SK-N-MC (cell line): Measurements from ENCODE around the gene GOSR1.
"Not testable (repeated sequence)": the region's sequence is repeated elsewhere in the genome, so short reads cannot be mapped to it uniquely, and the experiment has no call there.

ENCODE experiments used
- DNase-seq: peaks from one replicate; pipeline ENCODE4 v3.0.0-alpha.2; 2011; ENCODE audit warnings: low read depth, low spot score
- H3K27ac ChIP-seq: fragments of 200-600 bp; sonication (generic); 2 replicates; pipeline ENCODE4 v1.5.1; 2016; ENCODE audit warnings: mixed run types
- H3K36me3 ChIP-seq: fragments of 200-600 bp; sonication (generic); 2 replicates; pipeline ENCODE4 v1.6.1; 2017; ENCODE audit warnings: antibody characterized with exemption, low read length, mixed read lengths; ENCODE audit not compliant: insufficient read depth
- H3K4me3 ChIP-seq: fragments of 200-600 bp; sonication (generic); 2 replicates; pipeline ENCODE4 v1.5.1; 2016
- H3K9ac ChIP-seq: fragments of 200-600 bp; sonication (generic); 2 replicates; pipeline ENCODE4 v1.8.0; 2017; ENCODE audit warnings: mixed run types, mixed read lengths; ENCODE audit not compliant: insufficient read length
- H3K9me3 ChIP-seq: fragments of 200-600 bp; sonication (generic); 2 replicates; pipeline ENCODE4 v1.6.1; 2017; ENCODE audit warnings: low read depth, mild to moderate bottlenecking, antibody characterized with exemption, low read length, moderate library complexity, mixed read lengths
- EZH2 ChIP-seq: fragments of 200-600 bp; sonication (generic); IDR thresholded peaks from one replicate; pipeline ENCODE4 v1.6.1; 2017; ENCODE audit warnings: antibody characterized with exemption
- FOXP2 ChIP-seq: optimal IDR thresholded peaks from 2 replicates; pipeline ENCODE3; 2011; ENCODE audit warnings: mild to moderate bottlenecking, moderate library complexity; ENCODE audit not compliant: insufficient read depth; ENCODE audit errors: extremely low read length, control extremely low read depth
- POLR2AphosphoS5 ChIP-seq: IDR thresholded peaks from 2 replicates; pipeline ENCODE4 v1.6.1; 2012; ENCODE audit warnings: mild to moderate bottlenecking, low read depth, low read length, borderline replicate concordance

GOSR1 gene

DNA sequence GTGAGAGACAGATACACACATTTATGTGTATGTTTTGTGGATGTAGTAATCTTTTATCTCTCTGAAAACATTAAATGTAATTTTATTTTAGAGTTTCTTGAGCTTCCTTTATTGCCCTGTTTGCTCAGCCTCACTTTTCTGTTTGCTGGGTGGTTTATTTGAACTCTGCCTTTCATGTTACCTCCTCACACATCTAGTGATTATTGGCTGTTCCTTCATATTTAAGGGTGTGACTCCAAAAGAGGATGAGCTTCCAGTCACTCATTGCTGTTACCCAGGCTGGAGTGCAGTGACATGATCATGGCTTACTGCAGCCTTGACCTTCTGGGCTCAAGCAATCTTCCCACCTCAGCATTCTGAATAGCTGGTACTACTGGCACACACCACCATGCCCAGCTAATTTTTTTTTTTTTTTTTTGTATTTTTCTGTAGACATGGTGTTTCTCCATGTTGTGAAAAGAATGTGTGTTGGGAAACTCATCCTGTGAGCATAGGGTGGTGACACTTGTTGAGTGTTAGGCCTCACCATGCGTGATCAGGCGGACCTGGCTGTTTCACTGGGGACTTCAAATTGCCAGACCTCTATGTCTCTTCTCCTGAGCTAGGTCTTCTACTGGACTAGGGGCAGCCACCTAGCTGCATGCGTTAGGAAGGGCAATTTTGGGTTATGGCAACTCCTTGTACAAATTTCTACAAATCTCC, 37.8 kb downstream of the GOSR1 start:
- peaks cover 24% of the 10 kb centered on the region for H3K36me3 ChIP-seq
- no peak for DNase-seq
- no peak for TF ChIP-seq POLR2AphosphoS5
- no peak for TF ChIP-seq FOXP2
- TF ChIP-seq EZH2, result no peak
- H3K27ac ChIP-seq, result no peak overlapping the region
- H3K4me3 ChIP-seq, result no peak overlapping the region
- no peaks in the 10 kb centered on the region for H3K9me3 ChIP-seq
- H3K9ac ChIP-seq, result no peak overlapping the region

DNA sequence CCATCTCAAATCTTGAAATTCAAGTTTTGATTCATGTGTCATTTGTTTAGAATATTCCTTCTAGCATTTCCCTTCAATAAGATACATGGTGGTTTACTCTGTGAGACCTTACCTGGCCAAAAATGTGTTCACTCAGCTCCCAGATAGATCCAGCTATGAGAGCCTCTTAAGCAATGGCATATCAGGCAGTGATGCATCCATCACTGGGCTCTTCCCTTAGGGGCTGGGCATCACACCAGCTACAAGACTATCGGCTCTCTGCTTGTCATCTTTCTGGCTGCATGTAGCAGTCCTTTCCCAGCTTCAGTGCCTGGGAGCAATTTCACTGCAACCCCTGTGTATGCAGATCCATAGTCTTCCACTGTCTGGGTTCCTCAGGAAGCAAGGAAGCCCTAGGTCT, 40.6 kb downstream of the GOSR1 start:
- Histone ChIP-seq H3K36me3 (peaks cover 39% of the 10 kb centered on the region), H3K9me3 (no peaks in the 10 kb centered on the region), H3K9ac (no peak overlapping the region), H3K4me3 (no peak overlapping the region), H3K27ac (no peak overlapping the region)
- TF ChIP-seq FOXP2 (no peak), POLR2AphosphoS5 (no peak), EZH2 (no peak)
- DNase-seq, result no peak

- Histone ChIP-seq H3K9ac (no peak overlapping the region), H3K9me3 (no peaks in the 10 kb centered on the region), H3K36me3 (peaks cover 28% of the 10 kb centered on the region), H3K4me3 (no peak overlapping the region), H3K27ac (no peak overlapping the region)
- TF ChIP-seq POLR2AphosphoS5 (no peak), EZH2 (no peak), FOXP2 (no peak)
- DNase-seq, result no peak
Measured at GRCh38 chr17:30519166-30519565, 42.0 kb downstream of the GOSR1 start.

- DNase-seq, result no peak
- no peak for TF ChIP-seq FOXP2
- no peak for TF ChIP-seq EZH2
- TF ChIP-seq POLR2AphosphoS5, result no peak
- no peak overlapping the region for H3K4me3 ChIP-seq
- no peaks in the 10 kb centered on the region for H3K9me3 ChIP-seq
- no peak overlapping the region for H3K9ac ChIP-seq
- H3K36me3 ChIP-seq, result peaks cover 25% of the 10 kb centered on the region
- H3K27ac ChIP-seq, result peak overlapping the region; percentile 94; the same call in 1 of the 2 replicates
Measured at GRCh38 chr17:30519707-30520106, 42.5 kb downstream of the GOSR1 start.

DNA sequence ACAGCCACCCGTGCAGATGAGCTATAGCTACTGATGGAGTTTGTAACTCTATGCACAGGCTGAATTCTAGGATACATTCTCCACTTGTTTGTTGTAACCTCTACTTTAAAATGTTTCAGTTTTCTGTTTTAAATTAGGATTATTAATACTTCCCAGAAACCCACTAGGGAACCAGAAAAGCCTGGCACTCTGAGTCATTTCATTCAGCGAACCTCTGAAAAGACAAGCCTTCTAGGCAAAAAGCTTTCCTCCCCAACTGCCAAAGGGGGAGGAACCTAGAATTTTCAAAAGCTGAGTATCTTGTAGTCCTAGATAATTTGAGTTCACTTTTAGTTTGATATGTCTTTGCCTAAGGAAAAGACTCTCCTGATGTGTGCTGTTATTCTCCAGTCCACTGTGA, 43.2 kb downstream of the GOSR1 start:
- peaks cover 18% of the 10 kb centered on the region for H3K36me3 ChIP-seq
- TF ChIP-seq POLR2AphosphoS5 (no peak), EZH2 (no peak)
- H3K9me3 ChIP-seq, result no peaks in the 10 kb centered on the region
- H3K9ac ChIP-seq, result peak overlapping the region; percentile 63
- peak; percentile 24 for DNase-seq
- H3K4me3 ChIP-seq, result peak overlapping the region; percentile 52
- peak overlapping the region; percentile 94 for H3K27ac ChIP-seq

DNA sequence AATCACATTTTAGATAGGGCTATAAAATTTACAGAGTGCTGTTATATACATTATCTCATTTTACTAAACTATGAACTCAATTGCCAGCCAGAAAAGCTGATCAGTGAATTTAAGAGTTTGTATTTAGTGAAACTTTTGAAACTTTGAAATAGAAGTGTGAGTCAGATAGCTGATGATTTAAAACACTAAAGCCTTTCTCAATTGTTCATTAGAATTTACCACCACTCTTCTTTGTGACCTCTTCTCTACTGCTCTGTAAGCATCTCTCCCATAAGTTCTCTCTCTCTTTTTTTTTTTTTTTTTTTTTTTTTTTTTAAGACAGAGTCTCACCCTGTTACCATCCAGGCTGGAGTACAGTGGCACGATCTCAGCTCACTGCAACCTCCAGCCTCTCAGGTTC, 43.7 kb downstream of the GOSR1 start:
- DNase-seq, result no peak
- TF ChIP-seq EZH2 (no peak), POLR2AphosphoS5 (no peak), FOXP2 (no peak)
- no peaks in the 10 kb centered on the region for H3K9me3 ChIP-seq
- peak overlapping the region; percentile 63 for H3K9ac ChIP-seq
- peaks cover 18% of the 10 kb centered on the region for H3K36me3 ChIP-seq
- H3K27ac ChIP-seq, result peak overlapping the region; percentile 94
- H3K4me3 ChIP-seq, result peak overlapping the region; percentile 52

- Histone ChIP-seq H3K9ac (no peak overlapping the region), H3K9me3 (no peaks in the 10 kb centered on the region), H3K36me3 (peaks cover 18% of the 10 kb centered on the region), H3K27ac (no peak overlapping the region), H3K4me3 (no peak overlapping the region)
- no peak for DNase-seq
- no peak for TF ChIP-seq FOXP2
- TF ChIP-seq EZH2, result no peak
- no peak for TF ChIP-seq POLR2AphosphoS5
Measured at GRCh38 chr17:30521766-30522165, 44.6 kb downstream of the GOSR1 start.

GRCh38 chr17:30523236-30523635, 46.0 kb downstream of the GOSR1 start:
- not testable (repeated sequence) for H3K9ac ChIP-seq, H3K9me3 ChIP-seq, H3K4me3 ChIP-seq, H3K27ac ChIP-seq, DNase-seq
- H3K36me3 ChIP-seq, result peaks cover 15% of the 10 kb centered on the region

GRCh38 chr17:30524847-30525246, 47.6 kb downstream of the GOSR1 start:
- Histone ChIP-seq H3K9ac (no peak overlapping the region), H3K36me3 (peaks cover 15% of the 10 kb centered on the region), H3K27ac (no peak overlapping the region), H3K4me3 (no peak overlapping the region), H3K9me3 (no peaks in the 10 kb centered on the region)
- no peak for DNase-seq
- TF ChIP-seq POLR2AphosphoS5 (no peak), EZH2 (no peak), FOXP2 (no peak)
